Measurements from ENCODE around the gene GALNT14. TPM values are rescaled to one million over a fixed set of nuclear protein-coding genes. Genes with fewer than 3 reads are reported as not detected.

GALNT14 gene
- polyA plus RNA-seq, 1 experiment = 0.07 TPM

- CTCF ChIA-PET = no interaction called here
- no peak for DNase-seq (ENCODE audit: low read depth, low spot score)
- Histone ChIP-seq H3K27me3 (ENCODE audit: control insufficient read depth, insufficient read depth, low read length) (no peaks in the 10 kb centered on the region), H3K9me3 (ENCODE audit: control insufficient read depth, insufficient read depth, low read length) (no peaks in the 10 kb centered on the region), H3K4me3 (ENCODE audit: low read depth, low read length) (no peak overlapping the region), H3K27ac (ENCODE audit: low read depth, low read length) (no peak overlapping the region)
- TF ChIP-seq, protein P1, sequence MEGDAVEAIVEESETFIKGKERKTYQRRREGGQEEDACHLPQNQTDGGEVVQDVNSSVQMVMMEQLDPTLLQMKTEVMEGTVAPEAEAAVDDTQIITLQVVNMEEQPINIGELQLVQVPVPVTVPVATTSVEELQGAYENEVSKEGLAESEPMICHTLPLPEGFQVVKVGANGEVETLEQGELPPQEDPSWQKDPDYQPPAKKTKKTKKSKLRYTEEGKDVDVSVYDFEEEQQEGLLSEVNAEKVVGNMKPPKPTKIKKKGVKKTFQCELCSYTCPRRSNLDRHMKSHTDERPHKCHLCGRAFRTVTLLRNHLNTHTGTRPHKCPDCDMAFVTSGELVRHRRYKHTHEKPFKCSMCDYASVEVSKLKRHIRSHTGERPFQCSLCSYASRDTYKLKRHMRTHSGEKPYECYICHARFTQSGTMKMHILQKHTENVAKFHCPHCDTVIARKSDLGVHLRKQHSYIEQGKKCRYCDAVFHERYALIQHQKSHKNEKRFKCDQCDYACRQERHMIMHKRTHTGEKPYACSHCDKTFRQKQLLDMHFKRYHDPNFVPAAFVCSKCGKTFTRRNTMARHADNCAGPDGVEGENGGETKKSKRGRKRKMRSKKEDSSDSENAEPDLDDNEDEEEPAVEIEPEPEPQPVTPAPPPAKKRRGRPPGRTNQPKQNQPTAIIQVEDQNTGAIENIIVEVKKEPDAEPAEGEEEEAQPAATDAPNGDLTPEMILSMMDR (IDR thresholded peaks at IDR 0.05; ENCODE audit: low read depth, low read length) = no peak
- POLR2A ChIA-PET = no interaction called here
Observed at GRCh38 chr2:31012406-31012805, 125.8 kb downstream of the GALNT14 start.

- Histone ChIP-seq H3K27ac (ENCODE audit: low read depth, low read length) (no peak overlapping the region), H3K9me3 (ENCODE audit: control insufficient read depth, insufficient read depth, low read length) (no peaks in the 10 kb centered on the region), H3K27me3 (ENCODE audit: control insufficient read depth, insufficient read depth, low read length) (no peaks in the 10 kb centered on the region), H3K4me3 (ENCODE audit: low read depth, low read length) (no peak overlapping the region)
- ChIA-PET CTCF (no interaction called here), POLR2A (no interaction called here)
- no peak for DNase-seq (ENCODE audit: low read depth, low spot score)
- TF ChIP-seq, protein P1 (IDR thresholded peaks at IDR 0.05; ENCODE audit: low read depth, low read length) = no peak
Observed at GRCh38 chr2:31011587-31011986, 126.7 kb downstream of the GALNT14 start.

DNA sequence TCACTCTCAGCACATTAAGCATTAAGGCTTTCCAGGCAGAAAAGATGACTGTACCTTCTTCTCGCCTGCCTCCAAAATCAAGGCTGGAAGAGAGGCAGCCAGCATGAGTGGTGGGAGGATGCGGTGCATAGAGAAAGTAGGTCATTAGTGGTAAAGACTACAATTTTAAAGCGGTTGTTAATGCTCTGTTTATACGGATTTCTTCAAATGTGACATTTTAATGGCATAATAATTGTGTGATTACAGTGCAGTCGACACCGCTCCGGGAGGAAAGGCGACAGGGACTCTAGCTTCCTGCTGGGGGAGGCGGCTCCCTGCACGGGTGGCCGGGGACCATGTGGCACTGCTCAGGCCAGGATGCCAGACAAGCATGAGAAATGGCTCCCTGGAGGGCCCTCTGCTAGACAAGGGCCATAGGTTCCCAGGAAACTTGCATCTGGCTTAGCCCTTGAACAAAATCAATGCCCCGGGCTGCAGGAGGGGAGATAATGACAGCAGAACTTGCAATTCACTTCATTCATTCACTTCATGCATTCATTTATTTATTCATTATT, 129.6 kb downstream of the GALNT14 start:
- TF ChIP-seq, protein P1 (IDR thresholded peaks at IDR 0.05; ENCODE audit: low read depth, low read length) = no peak
- Histone ChIP-seq H3K27me3 (ENCODE audit: control insufficient read depth, insufficient read depth, low read length) (peaks cover 3% of the 10 kb centered on the region), H3K27ac (ENCODE audit: low read depth, low read length) (no peak overlapping the region), H3K9me3 (ENCODE audit: control insufficient read depth, insufficient read depth, low read length) (no peaks in the 10 kb centered on the region), H3K4me3 (ENCODE audit: low read depth, low read length) (no peak overlapping the region)
- no peak for DNase-seq (ENCODE audit: low read depth, low spot score)
- POLR2A ChIA-PET = no interaction called here
- CTCF ChIA-PET = no interaction called here

DNA sequence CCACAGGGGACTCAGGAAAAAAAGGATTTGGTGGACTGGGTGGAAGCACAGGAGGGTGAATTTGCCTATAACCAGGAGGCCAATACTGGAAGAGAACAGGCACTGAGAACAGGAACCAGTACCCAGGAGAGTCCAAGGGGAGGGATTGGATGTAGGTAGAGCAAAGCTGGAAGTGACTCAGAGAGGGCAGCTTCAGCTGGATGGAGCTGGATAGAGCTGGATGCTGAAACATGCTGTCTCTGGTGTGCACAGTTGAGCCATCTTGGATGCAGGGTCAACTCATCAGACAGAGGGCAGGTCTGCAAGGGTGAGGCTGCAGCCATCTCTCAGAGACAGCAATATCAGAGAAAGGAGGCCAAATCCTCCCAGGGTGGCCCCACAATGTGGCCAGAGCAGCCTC, 134.0 kb downstream of the GALNT14 start:
- TF ChIP-seq, protein P1 (IDR thresholded peaks at IDR 0.05; ENCODE audit: low read depth, low read length) = no peak
- H3K4me3 ChIP-seq (ENCODE audit: low read depth, low read length) = no peak overlapping the region
- no peak overlapping the region for H3K27ac ChIP-seq (ENCODE audit: low read depth, low read length)
- H3K27me3 ChIP-seq (ENCODE audit: control insufficient read depth, insufficient read depth, low read length) = peaks cover 3% of the 10 kb centered on the region
- DNase-seq (ENCODE audit: low read depth, low spot score) = no peak
- no peaks in the 10 kb centered on the region for H3K9me3 ChIP-seq (ENCODE audit: control insufficient read depth, insufficient read depth, low read length)
- ChIA-PET POLR2A (no interaction called here), CTCF (no interaction called here)

- Histone ChIP-seq H3K4me3 (ENCODE audit: low read depth, low read length) (no peak overlapping the region), H3K9me3 (ENCODE audit: control insufficient read depth, insufficient read depth, low read length) (no peaks in the 10 kb centered on the region), H3K27me3 (ENCODE audit: control insufficient read depth, insufficient read depth, low read length) (peaks cover 4% of the 10 kb centered on the region), H3K27ac (ENCODE audit: low read depth, low read length) (no peak overlapping the region)
- no peak for DNase-seq (ENCODE audit: low read depth, low spot score)
- CTCF ChIA-PET = no interaction called here
- POLR2A ChIA-PET = no interaction called here
- TF ChIP-seq, protein P1 (IDR thresholded peaks at IDR 0.05; ENCODE audit: low read depth, low read length) = no peak
Observed at GRCh38 chr2:31003749-31004148, 134.5 kb downstream of the GALNT14 start.
